Activated CD4-positive, alpha-beta T cell treated with anti-CD3 and anti-CD28 coated beads, Interleukin-2, Interleukin-6, amounts not matched to agents 100 ng/mL and 50 ng/mL, durations not matched to agents 16 hours and 8 hours (primary cell): Measurements from ENCODE around the gene MLXIPL.
A peak's percentile ranks its signal among the peaks of the same experiment; 100 is the strongest.
"Not testable (repeated sequence)": the region's sequence is repeated elsewhere in the genome, so short reads cannot be mapped to it uniquely, and the experiment has no call there.

Source experiments
- DNase-seq: peaks from one replicate; pipeline ENCODE4 v3.0.0-alpha.2; 2020

Gene MLXIPL

GRCh38 chr7:73577627-73578341 lies 46.5 kb downstream of the MLXIPL start:
- DNase-seq = no peak

- DNase-seq = no peak
Observed at GRCh38 chr7:73573791-73574190, 50.5 kb downstream of the MLXIPL start.

DNA sequence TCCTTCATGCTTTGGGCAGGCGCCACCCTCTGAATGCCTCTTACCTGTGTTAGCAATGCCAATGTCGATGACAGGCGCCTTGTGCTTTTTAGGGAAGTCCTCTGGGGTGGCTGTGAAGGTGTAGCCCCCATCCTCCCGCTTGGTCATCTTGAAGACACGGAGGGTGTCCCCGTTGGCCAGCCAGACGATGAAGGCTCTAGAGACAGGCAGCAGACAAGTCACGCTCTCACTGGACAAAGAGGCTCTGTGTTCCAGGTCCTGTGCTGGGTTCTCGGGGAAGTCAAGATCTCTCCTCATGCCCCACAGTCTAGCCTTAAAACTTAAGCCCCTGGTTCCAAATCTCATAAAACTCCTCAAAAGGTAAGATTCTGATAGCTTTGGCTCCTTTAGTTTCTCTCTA lies 51.0 kb downstream of the MLXIPL start:
- DNase-seq = no peak

DNA sequence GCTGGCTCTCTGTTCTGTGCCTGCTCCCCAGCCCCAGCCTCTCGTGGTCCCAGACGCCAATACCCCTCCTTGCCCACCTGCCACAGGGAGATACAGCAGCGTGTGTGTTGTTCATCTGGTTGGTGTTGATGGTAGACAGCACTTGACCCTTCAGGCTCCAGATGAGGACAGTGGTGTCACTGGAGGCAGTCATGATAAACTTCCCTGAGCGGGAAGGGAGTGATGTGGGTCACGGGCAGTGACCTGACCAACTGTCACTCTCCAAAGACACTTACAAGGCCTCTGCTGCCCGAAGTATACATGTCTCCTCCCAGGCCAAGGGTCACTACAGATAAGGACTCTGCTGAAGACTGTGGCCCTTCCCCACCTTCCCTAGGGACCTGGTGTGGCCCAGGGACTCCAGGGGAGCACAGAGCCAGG lies 51.5 kb downstream of the MLXIPL start:
- no peak for DNase-seq

GRCh38 chr7:73570977-73571376 lies 53.3 kb downstream of the MLXIPL start:
- DNase-seq = no peak

DNA sequence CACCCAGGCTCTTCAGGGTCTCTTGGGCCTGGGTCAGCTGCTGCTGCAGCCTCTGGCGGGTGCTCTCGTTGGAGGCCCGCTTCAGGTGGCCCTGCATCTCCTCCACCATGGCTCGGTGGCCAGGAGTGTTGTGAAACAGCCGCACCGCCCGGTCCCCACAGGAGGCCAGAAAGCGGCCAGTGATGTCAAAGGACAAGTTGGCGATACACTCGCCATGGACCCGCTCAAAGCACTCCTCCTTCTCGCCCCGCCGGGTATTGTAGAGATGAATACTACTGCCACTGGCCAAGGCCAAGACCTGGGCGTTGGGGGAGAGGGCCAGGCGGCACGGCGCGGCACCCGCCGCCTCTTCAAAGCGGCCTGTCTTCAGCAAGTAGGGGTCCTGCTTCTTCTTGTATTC lies 53.8 kb downstream of the MLXIPL start:
- no peak for DNase-seq

DNA sequence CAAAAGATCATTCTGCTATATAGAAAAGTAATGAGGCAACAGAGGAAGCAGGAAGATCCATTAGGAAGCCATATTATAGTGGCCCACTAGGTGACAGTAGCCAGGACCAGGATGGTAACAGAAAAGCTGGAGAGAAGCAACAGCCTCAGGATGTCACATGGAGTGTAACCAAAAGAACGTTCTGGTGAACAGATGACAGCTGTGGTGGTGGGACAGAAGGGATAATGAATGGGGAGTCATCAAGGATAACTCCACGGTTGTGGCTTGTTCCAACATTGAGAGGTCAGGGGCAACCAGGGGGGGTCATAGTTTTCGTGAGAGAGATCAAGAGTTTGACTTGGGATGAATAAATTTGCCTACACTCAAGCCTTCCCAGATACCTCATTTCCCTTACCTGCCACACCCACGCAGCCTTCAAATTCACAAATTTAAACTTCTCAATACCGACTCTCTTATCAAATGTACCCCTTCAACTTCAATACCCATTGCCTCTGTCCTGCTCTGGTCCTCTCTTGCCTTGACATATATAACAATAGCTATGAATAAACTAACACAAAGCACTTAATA lies 55.2 kb downstream of the MLXIPL start:
- no peak for DNase-seq

- no peak for DNase-seq
Observed at GRCh38 chr7:73567846-73568685, 56.3 kb downstream of the MLXIPL start.

DNA sequence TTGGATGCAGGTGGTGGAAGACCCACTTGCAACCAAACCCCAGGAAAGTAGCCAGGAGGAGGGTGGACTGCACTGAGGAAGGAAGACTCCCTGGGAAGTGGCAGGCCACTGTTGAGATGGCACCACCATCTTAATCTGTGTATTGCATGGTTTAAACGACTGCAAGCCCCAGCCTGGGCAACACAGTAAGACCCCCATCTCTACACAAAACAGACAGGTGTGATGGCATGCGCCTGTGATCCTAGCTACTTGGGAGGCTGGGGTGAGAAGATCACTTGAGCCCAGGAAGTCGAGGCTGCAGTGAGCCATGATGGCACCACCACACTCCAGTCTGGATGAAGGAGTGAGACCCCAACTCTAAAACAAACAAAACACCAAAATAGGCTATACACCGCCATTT lies 57.2 kb downstream of the MLXIPL start:
- DNase-seq = no peak

GRCh38 chr7:73566431-73566830 lies 57.9 kb downstream of the MLXIPL start:
- DNase-seq = not testable (repeated sequence)

- DNase-seq = no peak
Observed at GRCh38 chr7:73565675-73566340, 58.5 kb downstream of the MLXIPL start.

GRCh38 chr7:73560109-73560835 lies 64.0 kb downstream of the MLXIPL start:
- DNase-seq = peak; percentile 47

DNA sequence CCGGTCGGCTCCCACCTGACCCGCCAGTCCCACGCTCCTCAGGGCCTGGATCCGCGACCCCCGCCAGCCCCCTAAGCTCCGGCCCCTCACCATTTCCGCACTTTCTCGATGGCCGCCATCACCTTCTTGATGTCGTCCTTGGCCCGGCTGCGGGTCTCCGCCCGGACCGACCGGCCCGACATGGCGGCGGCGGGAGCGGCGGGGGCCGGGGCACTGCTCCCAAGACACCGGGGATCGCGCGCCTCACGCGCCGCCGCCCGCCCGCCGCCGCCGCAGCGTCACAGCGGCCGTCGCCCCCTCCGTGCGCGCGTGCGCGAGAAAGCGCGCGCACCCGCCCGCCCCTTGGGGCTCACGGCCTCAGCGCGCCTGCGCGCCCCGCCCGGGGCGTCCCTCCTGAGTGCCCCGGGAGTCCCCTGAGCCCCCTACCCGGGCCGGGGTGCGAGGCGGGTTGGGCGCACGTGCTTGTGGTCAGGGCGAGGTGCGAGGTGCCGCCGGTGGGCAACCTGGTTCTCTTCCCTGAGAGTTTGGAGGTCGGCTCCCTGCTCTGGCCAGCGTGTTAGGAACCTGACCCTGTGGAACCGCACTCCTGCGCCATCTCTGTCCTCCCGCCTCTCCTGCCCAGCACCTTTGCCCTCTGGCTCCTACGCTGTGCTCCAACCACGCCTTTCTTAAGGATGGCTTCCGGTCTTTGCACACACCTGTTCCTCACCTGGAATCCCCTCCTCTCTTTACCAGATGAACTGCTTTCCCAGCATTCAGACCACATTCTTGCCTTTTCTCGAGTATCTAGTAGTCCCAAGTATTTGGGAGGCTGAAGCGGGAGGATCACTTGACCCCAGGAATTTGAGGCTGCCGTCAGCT lies 66.7 kb downstream of the MLXIPL start, which contains the start of gene BCL7B:
Gene BCL7B, minus strand, starts transcription at position 294 of the 861 bp plus-strand sequence. Its CDS starts 112 bp downstream, at position 182.
- peak; percentile 82 for DNase-seq

- peak; percentile 96 for DNase-seq
Observed at GRCh38 chr7:73557108-73557396, 67.3 kb downstream of the MLXIPL start.

- DNase-seq = no peak
Observed at GRCh38 chr7:73556208-73557107, 67.9 kb downstream of the MLXIPL start.

DNA sequence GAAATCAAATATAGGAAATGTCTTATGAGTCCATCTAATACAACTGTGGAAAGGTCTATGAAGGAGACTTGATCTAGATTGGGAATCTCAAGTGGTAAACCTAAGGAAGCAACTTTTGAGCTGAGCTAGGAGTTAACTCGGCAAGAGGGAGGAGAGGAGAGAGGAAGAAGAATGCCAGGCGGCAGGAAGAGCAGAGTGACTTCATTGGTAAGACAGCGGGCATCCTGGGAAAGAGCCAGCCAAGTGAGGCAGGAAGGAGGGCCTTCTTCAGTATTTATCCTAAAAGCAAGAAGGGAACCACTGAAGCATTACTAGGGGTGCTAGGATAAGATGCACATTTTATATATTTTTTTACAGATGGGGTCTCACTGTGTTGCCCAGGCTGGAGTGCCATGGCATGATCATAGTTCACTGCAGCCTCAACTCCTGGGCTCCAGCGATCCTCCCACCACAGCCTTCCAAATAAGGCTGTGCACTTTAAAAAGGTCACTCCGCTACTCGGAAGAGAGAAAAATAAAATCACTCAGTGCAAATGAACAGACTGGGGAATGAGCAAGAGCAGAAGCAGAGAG lies 68.8 kb downstream of the MLXIPL start:
- DNase-seq = no peak

- not testable (repeated sequence) for DNase-seq
Observed at GRCh38 chr7:73550093-73550492, 74.2 kb downstream of the MLXIPL start.

GRCh38 chr7:73549176-73549575 lies 75.1 kb downstream of the MLXIPL start:
- DNase-seq = no peak

GRCh38 chr7:73547841-73548240 lies 76.5 kb downstream of the MLXIPL start:
- no peak for DNase-seq

DNA sequence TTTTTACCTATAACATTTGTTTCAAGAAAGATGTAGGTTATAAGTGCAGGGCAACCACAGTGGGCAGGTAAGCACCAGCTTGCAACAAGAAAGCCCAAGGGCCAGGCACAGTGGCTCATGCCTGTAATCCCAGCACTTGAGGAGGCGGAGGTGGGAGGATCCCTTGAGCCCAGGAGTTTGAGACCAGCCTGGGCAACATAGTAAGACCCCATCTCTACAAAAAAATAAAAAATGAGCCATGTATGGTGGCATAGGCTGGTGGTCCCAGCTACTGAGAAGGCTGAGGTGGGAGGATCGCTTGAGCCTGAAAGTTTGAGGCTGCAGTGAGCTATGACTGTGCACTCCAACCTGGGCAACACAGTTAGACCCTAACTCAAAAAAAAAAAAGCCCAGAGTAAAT lies 79.6 kb downstream of the MLXIPL start:
- DNase-seq = no peak
